Testis (tissue), 2 donors: ENCODE measurements around the gene SCGN.

Source experiments
- CTCF ChIP-seq, 3 experiments: fragments of 450-650 bp in 2 of 3; fragments of 200-600 bp in 1 of 3; sonication (generic) in 1 of 3; IDR thresholded peaks; one replicate each; pipeline ENCODE4 v1.5.1; 2016 to 2019; ENCODE audit warnings: antibody characterized with exemption in 3 of 3, mild to moderate bottlenecking in 2 of 3, moderate library complexity in 1 of 3
- POLR2A ChIP-seq: fragments of 450-650 bp; IDR thresholded peaks from one replicate; pipeline ENCODE4 v1.6.1; 2017; ENCODE audit warnings: antibody characterized with exemption, mild to moderate bottlenecking, moderate library complexity

- TF ChIP-seq CTCF (IDR thresholded peaks at IDR 0.05) (no peak), POLR2A (no peak)
Observed at GRCh38 chr6:25700761-25701160, 48.7 kb downstream of the SCGN start.
